IMR-90 (cell line): ENCODE results near the gene TDRD1. TPM values are rescaled to one million over a fixed set of nuclear protein-coding genes. Genes with fewer than 3 reads are reported as not detected.

Source experiments
- ATAC-seq: fragments of 200-7000 bp; cut with Tn5 transposase; 2 replicates; pipeline ENCODE4 v1.9.1; 2020; ENCODE audit warnings: low read depth, mild to moderate bottlenecking, moderate library complexity
- BruUV-seq: library from RNA; stranded (reverse); fragments of 400-500 nt; replicated peaks from 2 replicates; lab custom pipeline; 2021; lab: Mats Ljungman, UMichigan
- CTCF ChIA-PET: fragments of 300-600 bp; formaldehyde crosslinking; extraction: SDS; loops from one replicate; lab custom pipeline; 2021; ENCODE audit warnings: antibody characterized with exemption; lab: Yijun Ruan, JAX
- POLR2A ChIA-PET: fragments of 300-600 bp; sonication (Branson Sonifier 250); formaldehyde crosslinking; loops from one replicate; lab custom pipeline; 2022; ENCODE audit warnings: antibody characterized with exemption; ENCODE audit not compliant: unreplicated experiment; lab: Charles Lee
- DNase-seq: peaks from one replicate; pipeline ENCODE4 v3.0.0; 2013
- H2AFZ ChIP-seq: replicated peaks from 2 replicates; pipeline ENCODE3; 2013; ENCODE audit warnings: low read length, mild to moderate bottlenecking; ENCODE audit not compliant: poor library complexity
- H2AK5ac ChIP-seq: 2 replicates; pipeline ENCODE4 v1.6.1; 2013; ENCODE audit warnings: low read depth, low read length, inconsistent platforms
- H2AK9ac ChIP-seq: replicated peaks from 2 replicates; pipeline ENCODE3; 2013; ENCODE audit warnings: mild to moderate bottlenecking, low read depth, low read length, moderate library complexity; ENCODE audit not compliant: poor library complexity
- H2BK120ac ChIP-seq: 2 replicates; pipeline ENCODE4 v1.6.1; 2013; ENCODE audit warnings: low read depth, low read length, inconsistent platforms
- H2BK15ac ChIP-seq: 3 replicates; pipeline ENCODE4 v1.6.1; 2013; ENCODE audit warnings: low read depth, low read length, inconsistent platforms
- H2BK20ac ChIP-seq: 2 replicates; pipeline ENCODE4 v1.6.1; 2013; ENCODE audit warnings: low read depth, mild to moderate bottlenecking, inconsistent platforms, low read length, moderate library complexity
- H2BK5ac ChIP-seq: 2 replicates; pipeline ENCODE4 v1.6.1; 2013; ENCODE audit warnings: mild to moderate bottlenecking, low read depth, low read length, inconsistent platforms; ENCODE audit not compliant: poor library complexity, severe bottlenecking
- H3K14ac ChIP-seq: replicated peaks from 2 replicates; pipeline ENCODE4 v1.6.1; 2013; ENCODE audit warnings: low read depth, low read length, inconsistent platforms
- H3K18ac ChIP-seq: 2 replicates; pipeline ENCODE4 v1.6.1; 2013; ENCODE audit warnings: low read depth, low read length, control low read depth
- H3K23ac ChIP-seq: 2 replicates; pipeline ENCODE4 v1.6.1; 2013; ENCODE audit warnings: low read depth, low read length, inconsistent platforms
- H3K27ac ChIP-seq: 2 replicates; pipeline ENCODE4 v1.5.1; 2013; ENCODE audit warnings: mild to moderate bottlenecking, control low read depth, low read length; ENCODE audit not compliant: insufficient read depth
- H3K27me3 ChIP-seq: 2 replicates; pipeline ENCODE4 v1.6.1; 2013; ENCODE audit warnings: low read length; ENCODE audit not compliant: control insufficient read depth, insufficient read depth
- H3K36me3 ChIP-seq: 2 replicates; pipeline ENCODE4 v1.6.1; 2013; ENCODE audit warnings: low read length, mixed read lengths; ENCODE audit not compliant: control insufficient read depth, insufficient read depth
- H3K4ac ChIP-seq: 2 replicates; pipeline ENCODE4 v1.6.1; 2013; ENCODE audit warnings: low read depth, low read length, inconsistent platforms
- H3K4me1 ChIP-seq: 2 replicates; pipeline ENCODE4 v1.6.1; 2013; ENCODE audit warnings: low read length, mixed read lengths; ENCODE audit not compliant: control insufficient read depth, insufficient read depth
- H3K4me2 ChIP-seq: 2 replicates; pipeline ENCODE4 v1.6.1; 2013; ENCODE audit warnings: low read depth, mild to moderate bottlenecking, control low read depth, low read length, moderate library complexity
- H3K4me3 ChIP-seq: 2 replicates; pipeline ENCODE4 v1.5.1; 2013; ENCODE audit warnings: low read depth, mild to moderate bottlenecking, control low read depth, low read length, moderate library complexity; ENCODE audit not compliant: insufficient read depth
- H3K56ac ChIP-seq: 2 replicates; pipeline ENCODE4 v1.6.1; 2013; ENCODE audit warnings: low read length, inconsistent platforms; ENCODE audit not compliant: insufficient read depth; ENCODE audit errors: extremely low read depth
- H3K79me1 ChIP-seq, 2 experiments: 2 replicates each; pipeline ENCODE4 v1.6.1; 2013; ENCODE audit warnings: low read length in 2 of 2, inconsistent platforms in 1 of 2, low read depth in 1 of 2
- H3K9ac ChIP-seq: 2 replicates; pipeline ENCODE4 v1.6.1; 2013; ENCODE audit warnings: low read depth, low read length, control low read depth
- H3K9me1 ChIP-seq: 2 replicates; pipeline ENCODE4 v1.6.1; 2013; ENCODE audit warnings: low read length, inconsistent platforms; ENCODE audit not compliant: insufficient read depth
- H3K9me3 ChIP-seq: 2 replicates; pipeline ENCODE4 v1.6.1; 2013; ENCODE audit warnings: low read length; ENCODE audit not compliant: control insufficient read depth, insufficient read depth
- H4K20me1 ChIP-seq: 2 replicates; pipeline ENCODE4 v1.6.1; 2013; ENCODE audit warnings: low read length, inconsistent platforms; ENCODE audit not compliant: insufficient read depth
- H4K5ac ChIP-seq: 2 replicates; pipeline ENCODE4 v1.6.1; 2013; ENCODE audit warnings: mild to moderate bottlenecking, low read depth, low read length, control low read depth
- H4K8ac ChIP-seq, 2 experiments: 2 replicates each; pipeline ENCODE4 v1.6.1; 2013; ENCODE audit warnings: low read depth in 2 of 2, low read length in 2 of 2, control low read depth in 1 of 2, inconsistent platforms in 1 of 2
- H4K91ac ChIP-seq: 2 replicates; pipeline ENCODE4 v1.6.1; 2013; ENCODE audit warnings: low read depth, low read length, inconsistent platforms; ENCODE audit not compliant: insufficient read depth
- NFE2L2 ChIP-seq: fragments of 150-350 bp; IDR thresholded peaks from 2 replicates; pipeline ENCODE4 v1.6.1; 2016; ENCODE audit warnings: low read depth, mild to moderate bottlenecking, low read length
- RCOR1 ChIP-seq: IDR thresholded peaks from 2 replicates; pipeline ENCODE4 v1.6.1; 2012; ENCODE audit warnings: mild to moderate bottlenecking, low read length, improper control_type of control experiment; ENCODE audit not compliant: insufficient replicate concordance
- WGBS, 2 experiments: methylation state at CpG; one replicate each; pipeline versions ENCODE4 v1.1.5 to v1.1.7; 2013; ENCODE audit warnings: missing lambda C conversion rate in 2 of 2; ENCODE audit not compliant: insufficient read length in 1 of 2; ENCODE audit errors: extremely low coverage in 2 of 2; 5-methylcytosine and 5-hydroxymethylcytosine counted together
- dilution Hi-C: fragments of 300-500 bp; cut with HindIII; formaldehyde crosslinking; loops from one replicate; pipeline ENCODE4 v1.14.3; 2018; ENCODE audit warnings: low sequenced_read_pairs; ENCODE audit not compliant: unreplicated experiment
- in situ Hi-C: fragments of 300-500 bp; cut with MboI; formaldehyde crosslinking; loops from 3 replicates; pipeline ENCODE4 v1.14.3; 2019; ENCODE audit warnings: low sequenced_read_pairs, inconsistent platforms, mixed read lengths
- intact Hi-C: fragments of 100-400 bp; cut with micrococcal nuclease; formaldehyde crosslinking; loops from 2 replicates; pipeline ENCODE4 v1.10.0; 2022
- polyA plus RNA-seq, 3 experiments: library from polyadenylated mRNA; depleted of rRNA; stranded (reverse); fragments of >200 nt; gene quantifications; 2 replicates each; pipeline ENCODE4 v1.2.3, GENCODE V29; 2012; ENCODE audit warnings: low replicate concordance in 1 of 3
- total RNA-seq: library from RNA; depleted of rRNA; stranded (reverse); fragments of >200 nt; gene quantifications from 2 replicates; pipeline ENCODE4 v1.2.3, GENCODE V29; 2012
- TF ChIP-seq, protein P1 (sequence below): conservative IDR thresholded peaks from 2 replicates; pipeline ENCODE4 v1.5.1; 2012; ENCODE audit warnings: mild to moderate bottlenecking, low read depth, low read length, improper control_type of control experiment

Gene TDRD1
- total and polyA plus RNA-seq, 2 of the 4 experiments (the other 2 are of a cell fraction): not detected

DNA sequence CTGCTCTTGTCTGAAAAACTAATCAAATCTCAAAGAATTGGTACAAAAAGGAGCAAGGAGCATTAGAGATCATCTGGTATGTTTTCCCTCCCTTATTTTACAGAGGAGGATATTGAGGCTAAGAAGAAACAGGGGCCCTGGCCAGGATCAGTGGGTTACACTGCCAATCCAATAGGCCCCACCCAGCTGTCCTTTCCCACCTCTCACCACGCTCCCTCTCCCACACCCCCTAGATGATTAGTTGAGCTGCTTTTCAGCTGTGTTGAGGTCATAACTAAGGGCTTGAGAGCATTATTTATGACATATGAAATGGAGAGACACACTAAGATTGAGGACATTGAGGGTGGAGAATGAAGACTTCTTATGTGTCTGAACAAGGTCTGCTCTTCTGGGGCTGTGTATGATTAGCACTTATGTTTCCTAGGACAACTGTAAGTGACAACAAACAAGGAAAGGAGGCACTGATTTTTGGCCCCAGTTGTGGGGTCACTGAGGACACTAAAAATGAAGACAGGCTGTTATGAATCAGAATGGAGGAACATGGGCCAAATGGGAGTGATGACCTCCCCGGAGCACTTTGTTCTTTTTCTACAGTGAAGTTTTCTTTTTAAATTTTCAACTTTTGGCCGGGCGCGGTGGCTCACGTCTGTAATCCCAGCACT is 86.4 kb downstream of the TDRD1 start:
- 100% methylated on average over 4 of the region's 6 CpGs; no CpG with 5 or more reads in 1 of the 2 experiments for WGBS, 2 experiments

More for the DNA sequence above, 86.4 kb downstream of the TDRD1 start:
- Histone ChIP-seq H2AK5ac (no peak overlapping the region), H3K4me2 (no peak overlapping the region), H3K18ac (no peak overlapping the region), H2BK15ac (no peak overlapping the region; the same call in 2 of the 3 replicates), H3K4me1 (peaks cover 2% of the 10 kb centered on the region; the same call in 1 of the 2 replicates), H2BK5ac (no peak overlapping the region), H2AFZ (no peak overlapping the region), H2AK9ac (no peak overlapping the region), H4K5ac (no peak overlapping the region), H3K9me3 (no peaks in the 10 kb centered on the region), H3K9me1 (peaks cover under 1% of the 10 kb centered on the region; the same call in 1 of the 2 replicates), H3K79me1 (no peaks in the 10 kb centered on the region), H3K27ac (no peak overlapping the region), H4K91ac (no peak overlapping the region), H4K8ac (no peak overlapping the region), H3K9ac (no peak overlapping the region), H2BK120ac (no peak overlapping the region), H3K4ac (no peak overlapping the region), H4K20me1 (no peaks in the 10 kb centered on the region), H3K14ac (no peak overlapping the region), H3K36me3 (no peaks in the 10 kb centered on the region), H3K27me3 (no peaks in the 10 kb centered on the region; the same call in 1 of the 2 replicates), H3K23ac (no peak overlapping the region), H3K56ac (no peak overlapping the region), H2BK20ac (no peak overlapping the region), H3K4me3 (no peak overlapping the region)
- CTCF ChIA-PET: no interaction called here
- BruUV-seq: no TSS peak
- ATAC-seq: no peak
- TF ChIP-seq, protein P1, sequence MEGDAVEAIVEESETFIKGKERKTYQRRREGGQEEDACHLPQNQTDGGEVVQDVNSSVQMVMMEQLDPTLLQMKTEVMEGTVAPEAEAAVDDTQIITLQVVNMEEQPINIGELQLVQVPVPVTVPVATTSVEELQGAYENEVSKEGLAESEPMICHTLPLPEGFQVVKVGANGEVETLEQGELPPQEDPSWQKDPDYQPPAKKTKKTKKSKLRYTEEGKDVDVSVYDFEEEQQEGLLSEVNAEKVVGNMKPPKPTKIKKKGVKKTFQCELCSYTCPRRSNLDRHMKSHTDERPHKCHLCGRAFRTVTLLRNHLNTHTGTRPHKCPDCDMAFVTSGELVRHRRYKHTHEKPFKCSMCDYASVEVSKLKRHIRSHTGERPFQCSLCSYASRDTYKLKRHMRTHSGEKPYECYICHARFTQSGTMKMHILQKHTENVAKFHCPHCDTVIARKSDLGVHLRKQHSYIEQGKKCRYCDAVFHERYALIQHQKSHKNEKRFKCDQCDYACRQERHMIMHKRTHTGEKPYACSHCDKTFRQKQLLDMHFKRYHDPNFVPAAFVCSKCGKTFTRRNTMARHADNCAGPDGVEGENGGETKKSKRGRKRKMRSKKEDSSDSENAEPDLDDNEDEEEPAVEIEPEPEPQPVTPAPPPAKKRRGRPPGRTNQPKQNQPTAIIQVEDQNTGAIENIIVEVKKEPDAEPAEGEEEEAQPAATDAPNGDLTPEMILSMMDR: no peak
- TF ChIP-seq NFE2L2 (no peak), RCOR1 (no peak)
- POLR2A ChIA-PET: no interaction called here
- in situ Hi-C loops: no loop called here
- DNase-seq: no peak
- intact Hi-C loops: loop anchor here (10.0 kb wide), 1 partner anchor 321 kb away; no protein-coding TSS in a partner anchor
- dilution Hi-C loops: no loop called here
